Stimulated activated effector memory CD8-positive, alpha-beta T cell treated with anti-CD3 and anti-CD28 coated beads, Interleukin-12 subunit alpha, Interleukin-12 subunit beta, amount 100 ng/mL, for 72 hours (primary cell): ENCODE data around the gene MACROD2.

Experiments used
- ATAC-seq: fragments of 150-1000 bp; cut with Tn5 transposase; 2 replicates; pipeline ENCODE4 v1.10.0; 2021
- DNase-seq, 2 donors: peaks; one replicate each; pipeline ENCODE4 v3.0.0; 2021 to 2022; ENCODE audit warnings: low spot score in 2 of 2
- H3K27ac Mint-ChIP-seq: one replicate; pipeline ENCODE4 v1.8.0; 2022; ENCODE audit warnings: mild to moderate bottlenecking, mixed read lengths
- H3K36me3 Mint-ChIP-seq: one replicate; pipeline ENCODE4 v1.8.0; 2022; ENCODE audit warnings: mild to moderate bottlenecking, mixed read lengths
- H3K4me1 Mint-ChIP-seq: one replicate; pipeline ENCODE4 v1.8.0; 2022; ENCODE audit warnings: mixed read lengths
- H3K4me3 Mint-ChIP-seq: one replicate; pipeline ENCODE4 v1.8.0; 2022; ENCODE audit warnings: mild to moderate bottlenecking, mixed read lengths
- H3K9me3 Mint-ChIP-seq: one replicate; pipeline ENCODE4 v1.8.0; 2022; ENCODE audit warnings: mixed read lengths

The MACROD2 gene

DNA sequence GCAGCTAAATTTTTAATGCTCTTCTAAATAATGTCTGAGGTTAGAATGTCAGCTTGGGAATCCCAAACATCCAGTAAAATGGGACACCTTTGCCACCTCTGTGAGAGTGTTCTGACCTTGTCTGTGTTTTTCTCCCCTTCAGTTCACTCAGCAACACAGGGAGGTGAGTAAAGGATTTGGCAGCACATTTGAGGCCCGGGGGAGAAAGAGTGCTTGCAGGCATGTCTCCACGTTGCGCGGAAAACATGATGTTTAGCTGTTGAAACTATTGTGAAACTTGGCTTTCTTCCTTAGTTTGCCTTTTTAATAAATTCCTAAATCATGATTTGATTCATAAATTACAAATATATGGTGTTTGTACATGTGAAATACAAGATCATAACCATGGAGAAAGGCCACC is 1049.9 kb downstream of the MACROD2 start:
- Mint-ChIP-seq H3K27ac (no peak overlapping the region), H3K4me3 (no peak overlapping the region), H3K4me1 (no peaks in the 10 kb centered on the region), H3K36me3 (no peaks in the 10 kb centered on the region), H3K9me3 (peaks cover 17% of the 10 kb centered on the region)
- DNase-seq = no peak
- no peak for ATAC-seq

DNA sequence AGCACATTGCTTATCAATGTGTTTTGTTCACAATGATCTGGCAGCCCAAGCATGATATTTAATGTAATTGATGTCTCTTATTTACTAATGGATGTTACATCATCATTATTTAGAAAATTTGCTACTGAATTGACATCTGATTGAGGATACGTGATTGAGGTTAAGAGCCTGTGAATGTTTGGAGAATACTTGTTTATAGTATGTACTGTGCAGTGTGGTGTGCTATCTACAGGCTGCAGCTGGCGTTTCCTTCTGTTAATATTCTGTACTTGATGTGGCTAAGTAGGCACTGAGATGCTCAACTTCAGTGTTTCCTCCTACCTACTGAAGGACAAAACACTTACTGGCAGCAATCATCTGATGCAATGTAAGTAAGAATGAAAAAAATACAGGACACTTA is 1051.7 kb downstream of the MACROD2 start:
- no peaks in the 10 kb centered on the region for H3K4me1 Mint-ChIP-seq
- H3K9me3 Mint-ChIP-seq = peaks cover 16% of the 10 kb centered on the region
- H3K4me3 Mint-ChIP-seq = no peak overlapping the region
- H3K27ac Mint-ChIP-seq = no peak overlapping the region
- H3K36me3 Mint-ChIP-seq = no peaks in the 10 kb centered on the region
- DNase-seq (no peak), ATAC-seq (no peak)

DNA sequence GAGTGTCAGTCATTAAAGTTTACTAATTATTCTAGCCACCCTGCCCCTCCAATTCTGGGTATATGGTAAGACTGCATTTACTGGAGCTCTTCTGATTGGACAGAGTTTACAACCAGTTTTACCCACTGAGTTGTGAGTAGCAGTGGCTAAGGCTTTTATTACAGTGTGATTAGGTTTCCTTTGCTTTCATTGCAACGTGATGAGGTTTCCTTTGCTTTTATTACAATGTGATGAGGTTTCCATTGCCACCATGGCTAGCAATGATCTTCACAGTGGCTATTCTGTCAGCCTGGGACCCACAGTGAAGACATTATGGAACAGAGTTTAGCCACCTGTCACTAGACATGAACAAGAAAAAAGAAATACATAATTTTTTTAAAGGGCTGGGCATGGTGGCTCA is 1052.3 kb downstream of the MACROD2 start:
- H3K9me3 Mint-ChIP-seq = peaks cover 19% of the 10 kb centered on the region
- H3K4me1 Mint-ChIP-seq = no peaks in the 10 kb centered on the region
- no peaks in the 10 kb centered on the region for H3K36me3 Mint-ChIP-seq
- ATAC-seq = no peak
- no peak for DNase-seq
- H3K4me3 Mint-ChIP-seq = no peak overlapping the region
- no peak overlapping the region for H3K27ac Mint-ChIP-seq

- no peak overlapping the region for H3K27ac Mint-ChIP-seq
- no peak overlapping the region for H3K4me3 Mint-ChIP-seq
- H3K36me3 Mint-ChIP-seq = no peaks in the 10 kb centered on the region
Observed at GRCh38 chr20:15056246-15056645, 1060.9 kb downstream of the MACROD2 start.

DNA sequence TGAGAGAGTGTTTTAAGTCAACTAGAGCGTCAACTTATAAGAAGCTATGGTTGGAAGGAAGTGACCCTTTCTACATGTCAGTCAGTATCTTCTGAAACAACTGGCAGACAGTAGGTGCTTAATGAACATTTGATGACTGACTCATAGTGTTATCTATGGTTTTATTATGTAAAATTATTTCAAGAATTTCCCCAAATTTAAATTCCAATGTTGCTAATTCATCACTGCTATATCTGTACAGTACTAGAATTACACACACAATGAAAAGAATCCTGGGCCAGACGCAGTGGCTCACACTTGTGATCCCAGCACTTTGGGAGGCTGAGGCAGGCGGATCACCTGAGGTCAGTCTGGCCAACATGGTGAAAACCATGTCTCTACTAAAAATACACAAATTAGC is 1063.5 kb downstream of the MACROD2 start:
- Mint-ChIP-seq H3K4me1 (no peaks in the 10 kb centered on the region), H3K36me3 (no peaks in the 10 kb centered on the region), H3K4me3 (no peak overlapping the region), H3K27ac (no peak overlapping the region), H3K9me3 (peaks cover 5% of the 10 kb centered on the region)
- ATAC-seq = no peak
- no peak for DNase-seq

More at GRCh38 chr20:15056246-15056645, 1060.9 kb downstream of the MACROD2 start:
- no peaks in the 10 kb centered on the region for H3K4me1 Mint-ChIP-seq
- peaks cover 8% of the 10 kb centered on the region for H3K9me3 Mint-ChIP-seq
- no peak for DNase-seq
- ATAC-seq = no peak

DNA sequence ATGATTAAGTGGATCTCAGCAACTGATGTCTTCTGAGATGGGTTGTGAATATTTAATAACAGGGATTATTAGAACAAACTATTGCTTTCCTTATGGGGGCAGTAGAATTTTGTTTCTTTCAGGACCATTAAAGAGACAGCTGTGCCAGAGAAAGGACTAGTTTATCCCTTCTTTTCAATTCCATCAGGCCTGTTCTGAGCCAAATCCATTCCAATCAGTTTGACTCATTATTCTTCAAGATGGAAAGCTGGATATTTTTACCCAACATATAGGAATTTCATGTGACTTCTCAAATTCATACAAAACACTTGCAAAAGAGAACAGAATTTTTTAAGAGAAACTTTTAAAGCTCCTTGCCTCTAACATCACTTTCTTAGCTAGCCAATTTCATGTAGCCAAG is 1064.1 kb downstream of the MACROD2 start:
- H3K9me3 Mint-ChIP-seq = peaks cover 4% of the 10 kb centered on the region
- no peaks in the 10 kb centered on the region for H3K36me3 Mint-ChIP-seq
- no peak overlapping the region for H3K27ac Mint-ChIP-seq
- DNase-seq = no peak
- H3K4me3 Mint-ChIP-seq = no peak overlapping the region
- no peak for ATAC-seq
- H3K4me1 Mint-ChIP-seq = no peaks in the 10 kb centered on the region

- H3K27ac Mint-ChIP-seq = no peak overlapping the region
Observed at GRCh38 chr20:15060265-15061060, 1065.1 kb downstream of the MACROD2 start.

GRCh38 chr20:15061061-15061430 is 1065.7 kb downstream of the MACROD2 start:
- Mint-ChIP-seq H3K9me3 (no peaks in the 10 kb centered on the region), H3K4me1 (no peaks in the 10 kb centered on the region), H3K36me3 (no peaks in the 10 kb centered on the region), H3K27ac (no peak overlapping the region), H3K4me3 (no peak overlapping the region)
- ATAC-seq (no peak), DNase-seq (no peak)

More at GRCh38 chr20:15060265-15061060, 1065.1 kb downstream of the MACROD2 start:
- DNase-seq = no peak
- no peaks in the 10 kb centered on the region for H3K36me3 Mint-ChIP-seq
- peaks cover 1% of the 10 kb centered on the region for H3K9me3 Mint-ChIP-seq
- H3K4me1 Mint-ChIP-seq = no peaks in the 10 kb centered on the region
- ATAC-seq = no peak
- no peak overlapping the region for H3K4me3 Mint-ChIP-seq

GRCh38 chr20:15061955-15062354 is 1066.6 kb downstream of the MACROD2 start:
- no peak for DNase-seq
- no peak overlapping the region for H3K27ac Mint-ChIP-seq
- H3K4me3 Mint-ChIP-seq = no peak overlapping the region
- H3K4me1 Mint-ChIP-seq = no peaks in the 10 kb centered on the region
- H3K36me3 Mint-ChIP-seq = no peaks in the 10 kb centered on the region
- no peak for ATAC-seq
- H3K9me3 Mint-ChIP-seq = no peaks in the 10 kb centered on the region

GRCh38 chr20:15063081-15063480 is 1067.8 kb downstream of the MACROD2 start:
- ATAC-seq (no peak), DNase-seq (no peak)
- H3K36me3 Mint-ChIP-seq = no peaks in the 10 kb centered on the region
- H3K9me3 Mint-ChIP-seq = no peaks in the 10 kb centered on the region
- H3K4me1 Mint-ChIP-seq = no peaks in the 10 kb centered on the region
- no peak overlapping the region for H3K27ac Mint-ChIP-seq
- H3K4me3 Mint-ChIP-seq = no peak overlapping the region

GRCh38 chr20:15064741-15065140 is 1069.4 kb downstream of the MACROD2 start:
- no peak overlapping the region for H3K27ac Mint-ChIP-seq
- DNase-seq = no peak
- no peaks in the 10 kb centered on the region for H3K4me1 Mint-ChIP-seq
- H3K36me3 Mint-ChIP-seq = no peaks in the 10 kb centered on the region
- H3K9me3 Mint-ChIP-seq = no peaks in the 10 kb centered on the region
- ATAC-seq = no peak
- H3K4me3 Mint-ChIP-seq = no peak overlapping the region

- H3K9me3 Mint-ChIP-seq = no peaks in the 10 kb centered on the region
Observed at GRCh38 chr20:15065794-15066193, 1070.5 kb downstream of the MACROD2 start.

DNA sequence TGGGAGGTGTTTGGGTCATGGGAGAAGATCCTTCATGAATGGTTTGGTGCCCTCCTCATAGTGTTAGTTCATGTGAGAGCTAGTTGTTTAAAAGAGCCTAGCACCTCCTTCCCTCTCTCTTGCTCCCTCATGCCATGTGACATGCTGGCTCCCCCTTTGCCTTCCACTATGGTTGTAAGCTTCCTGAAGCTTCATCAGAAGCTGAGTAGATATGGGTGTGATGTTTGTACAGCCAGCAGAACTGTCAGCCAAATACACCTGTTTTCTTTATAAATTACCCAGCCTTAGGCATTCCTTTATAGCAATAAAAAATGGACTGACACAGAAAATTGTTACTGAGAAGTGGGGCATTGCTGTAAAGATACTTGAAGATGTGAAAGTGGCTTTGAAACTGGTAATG is 1073.2 kb downstream of the MACROD2 start:
- ATAC-seq (no peak), DNase-seq (no peak)
- Mint-ChIP-seq H3K4me1 (no peaks in the 10 kb centered on the region), H3K9me3 (no peaks in the 10 kb centered on the region), H3K27ac (no peak overlapping the region), H3K36me3 (no peaks in the 10 kb centered on the region), H3K4me3 (no peak overlapping the region)

More at GRCh38 chr20:15065794-15066193, 1070.5 kb downstream of the MACROD2 start:
- no peak for DNase-seq
- Mint-ChIP-seq H3K36me3 (no peaks in the 10 kb centered on the region), H3K4me1 (no peaks in the 10 kb centered on the region), H3K4me3 (no peak overlapping the region), H3K27ac (no peak overlapping the region)
- ATAC-seq = no peak

GRCh38 chr20:15069355-15069754 is 1074.0 kb downstream of the MACROD2 start:
- DNase-seq (no peak), ATAC-seq (no peak)
- H3K4me1 Mint-ChIP-seq = no peaks in the 10 kb centered on the region
- no peaks in the 10 kb centered on the region for H3K9me3 Mint-ChIP-seq
- H3K4me3 Mint-ChIP-seq = no peak overlapping the region
- H3K36me3 Mint-ChIP-seq = no peaks in the 10 kb centered on the region
- H3K27ac Mint-ChIP-seq = no peak overlapping the region

DNA sequence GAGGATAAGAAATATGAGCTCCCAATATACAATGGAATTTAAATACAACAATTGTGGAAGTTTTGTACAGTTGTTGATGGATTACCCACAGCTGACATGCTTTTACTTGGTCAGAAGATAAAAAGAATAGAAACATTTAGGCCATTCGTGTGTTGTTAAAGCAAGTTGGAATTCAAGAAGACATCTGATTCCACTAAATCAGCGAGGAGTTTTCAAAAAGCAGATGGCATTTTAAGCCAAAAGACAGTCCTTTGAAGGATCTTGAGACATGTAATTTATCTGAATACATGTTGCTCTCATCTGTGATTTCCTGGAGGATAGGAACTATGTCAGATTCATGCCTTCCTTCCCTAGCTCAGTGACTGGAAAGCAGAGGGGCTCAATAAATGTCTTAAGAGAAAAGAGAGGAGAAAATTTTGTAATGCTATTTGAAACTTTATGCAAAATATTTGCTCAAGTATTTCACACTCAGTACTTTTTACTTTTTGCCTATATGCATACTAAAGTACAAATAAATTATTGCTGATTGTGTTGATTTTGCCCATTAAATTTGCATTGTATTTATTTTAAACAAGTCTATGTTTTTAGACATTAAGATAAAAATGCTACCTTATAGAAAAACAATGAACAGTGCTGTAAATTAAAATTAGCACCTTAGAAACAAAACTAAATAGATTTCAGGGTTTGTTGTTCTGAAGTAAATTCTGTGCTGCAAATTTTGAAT is 1075.9 kb downstream of the MACROD2 start:
- H3K4me1 Mint-ChIP-seq = no peaks in the 10 kb centered on the region
- no peak for DNase-seq
- H3K27ac Mint-ChIP-seq = no peak overlapping the region
- H3K4me3 Mint-ChIP-seq = no peak overlapping the region
- no peak for ATAC-seq
- H3K36me3 Mint-ChIP-seq = no peaks in the 10 kb centered on the region
- H3K9me3 Mint-ChIP-seq = no peaks in the 10 kb centered on the region

GRCh38 chr20:15072316-15072715 is 1077.0 kb downstream of the MACROD2 start:
- no peak overlapping the region for H3K4me3 Mint-ChIP-seq
- no peaks in the 10 kb centered on the region for H3K36me3 Mint-ChIP-seq
- ATAC-seq (no peak), DNase-seq (no peak)
- no peaks in the 10 kb centered on the region for H3K4me1 Mint-ChIP-seq
- no peak overlapping the region for H3K27ac Mint-ChIP-seq
- no peaks in the 10 kb centered on the region for H3K9me3 Mint-ChIP-seq
